LNCAP (cell line): ENCODE results near the gene GTF2B.

Experiments
- CTCF ChIP-seq: fragments of 450-650 bp; IDR thresholded peaks from 2 replicates; pipeline ENCODE4 v1.5.1; 2017; ENCODE audit warnings: mild to moderate bottlenecking

Gene GTF2B

GRCh38 chr1:88917321-88918025 is 26.1 kb upstream of the GTF2B start:
- no peak for TF ChIP-seq CTCF

GRCh38 chr1:88916883-88917282 is 25.5 kb upstream of the GTF2B start:
- no peak for TF ChIP-seq CTCF

GRCh38 chr1:88911161-88911560 is 19.8 kb upstream of the GTF2B start:
- TF ChIP-seq CTCF, result no peak

DNA sequence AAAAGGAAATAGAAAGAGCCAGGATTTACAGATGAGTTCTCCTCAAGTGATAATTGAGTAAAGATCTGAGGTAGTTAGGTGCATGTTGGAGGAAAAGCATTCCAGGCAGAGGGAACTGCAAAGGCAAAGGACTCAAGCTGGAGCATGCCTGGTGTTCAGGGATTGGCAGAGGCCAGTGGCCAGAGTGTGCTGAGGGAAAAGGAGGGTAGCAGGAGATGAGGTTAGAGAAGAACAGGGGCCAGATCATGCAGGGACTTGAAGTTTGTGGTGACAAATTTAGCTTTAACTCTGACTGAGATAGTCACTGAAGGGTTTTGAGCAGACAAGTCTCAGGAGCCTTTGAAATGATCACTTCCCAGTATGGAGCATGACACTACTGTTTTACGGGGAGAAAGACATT is 19.0 kb upstream of the GTF2B start:
- no peak for TF ChIP-seq CTCF

- TF ChIP-seq CTCF, result no peak
Measured at GRCh38 chr1:88900883-88901282, 9.5 kb upstream of the GTF2B start.

DNA sequence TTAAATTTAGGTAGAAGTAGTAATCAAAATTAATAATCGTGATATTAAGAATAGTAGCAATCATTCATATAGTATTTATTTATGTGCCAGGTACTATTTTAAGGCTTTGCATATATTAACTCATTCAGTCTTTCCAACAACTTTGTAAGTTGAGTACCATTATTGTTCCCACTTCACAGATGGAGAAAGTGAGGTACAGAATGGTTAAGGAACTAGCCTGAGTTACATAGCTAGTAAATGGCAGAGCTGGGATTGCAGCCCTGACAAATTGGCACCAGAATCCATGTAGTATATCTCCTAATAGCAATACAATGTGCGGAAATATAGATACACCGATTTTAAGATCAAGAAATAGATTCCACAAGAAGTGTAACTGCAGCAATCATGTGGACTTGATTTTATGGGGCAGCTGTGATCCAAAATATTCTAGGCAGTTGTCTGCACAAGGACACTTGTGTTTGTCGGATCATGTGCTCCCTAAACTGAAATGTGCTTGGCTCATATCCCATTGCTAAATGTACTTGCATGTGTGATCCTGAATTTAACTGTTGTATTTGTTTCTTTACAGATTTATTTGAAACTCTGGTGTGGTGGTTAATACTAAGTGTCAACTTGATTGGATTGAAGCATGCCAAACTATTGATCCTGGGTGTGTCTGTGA is 5.8 kb upstream of the GTF2B start:
- TF ChIP-seq CTCF, result no peak

DNA sequence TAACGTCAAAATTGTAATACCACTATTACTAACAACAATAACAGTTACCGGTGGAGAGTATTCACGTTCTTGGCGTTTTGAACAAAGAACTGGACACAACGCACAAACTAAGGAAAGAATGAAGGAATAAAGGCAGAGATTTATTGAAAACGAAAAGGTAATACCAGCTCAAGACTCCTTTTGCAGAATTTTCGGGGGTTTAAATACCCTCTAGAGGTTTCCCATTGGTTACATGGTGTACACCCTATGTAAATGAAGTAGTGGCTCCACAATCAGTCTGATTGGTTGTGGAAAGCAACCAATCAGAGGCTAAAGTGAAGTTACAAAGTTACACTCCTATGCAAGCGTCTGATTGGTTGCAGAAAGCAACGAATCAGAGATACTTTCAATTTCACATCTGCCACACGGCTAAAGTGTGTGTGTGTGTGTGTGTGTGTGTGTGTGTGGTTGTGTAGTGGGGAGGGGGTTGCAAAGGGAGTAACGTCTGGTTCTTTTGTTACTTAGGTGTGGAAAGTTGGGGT is 1.1 kb upstream of the GTF2B start:
- TF ChIP-seq CTCF, result no peak
